Peyer's patch (tissue), 4 donors: ENCODE results near the gene CEP350.

ENCODE experiments used
- CTCF ChIP-seq, 6 experiments: fragments of 450-650 bp in 4 of 6; fragments of 200-600 bp in 2 of 6; sonication (generic) in 1 of 6; IDR thresholded peaks; one replicate each; pipeline ENCODE4 v1.5.1; 2017 to 2019; ENCODE audit warnings: antibody characterized with exemption in 6 of 6, mild to moderate bottlenecking in 3 of 6, moderate library complexity in 1 of 6
- POLR2A ChIP-seq, 2 donors: fragments of 450-650 bp; IDR thresholded peaks; one replicate each; pipeline ENCODE4 v1.5.1; 2017; ENCODE audit warnings: antibody characterized with exemption in 2 of 2, mild to moderate bottlenecking in 2 of 2, moderate library complexity in 2 of 2

GRCh38 chr1:180003026-180003695 is 48.6 kb downstream of the CEP350 start:
- TF ChIP-seq POLR2A (IDR thresholded peaks at IDR 0.05) (no peak), CTCF (IDR thresholded peaks at IDR 0.05) (no peak)
